Hair follicle dermal papilla cell (primary cell): ENCODE measurements around the gene PIGU. TPM values are rescaled to one million over a fixed set of nuclear protein-coding genes. Genes with fewer than 3 reads are reported as not detected.

Source experiments
- small RNA-seq: library from RNA; depleted of rRNA; stranded (forward); fragments of <200 nt; gene quantifications from one replicate; pipeline ENCODE3, GENCODE V24; 2012
- total RNA-seq: library from RNA; depleted of rRNA; stranded (reverse); fragments of >200 nt; gene quantifications from 2 replicates; pipeline ENCODE4 v1.2.3, GENCODE V29; 2012

PIGU gene, protein sequence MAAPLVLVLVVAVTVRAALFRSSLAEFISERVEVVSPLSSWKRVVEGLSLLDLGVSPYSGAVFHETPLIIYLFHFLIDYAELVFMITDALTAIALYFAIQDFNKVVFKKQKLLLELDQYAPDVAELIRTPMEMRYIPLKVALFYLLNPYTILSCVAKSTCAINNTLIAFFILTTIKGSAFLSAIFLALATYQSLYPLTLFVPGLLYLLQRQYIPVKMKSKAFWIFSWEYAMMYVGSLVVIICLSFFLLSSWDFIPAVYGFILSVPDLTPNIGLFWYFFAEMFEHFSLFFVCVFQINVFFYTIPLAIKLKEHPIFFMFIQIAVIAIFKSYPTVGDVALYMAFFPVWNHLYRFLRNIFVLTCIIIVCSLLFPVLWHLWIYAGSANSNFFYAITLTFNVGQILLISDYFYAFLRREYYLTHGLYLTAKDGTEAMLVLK
- total RNA-seq: 8.8 and 12.6 TPM in 2 replicates

DNA sequence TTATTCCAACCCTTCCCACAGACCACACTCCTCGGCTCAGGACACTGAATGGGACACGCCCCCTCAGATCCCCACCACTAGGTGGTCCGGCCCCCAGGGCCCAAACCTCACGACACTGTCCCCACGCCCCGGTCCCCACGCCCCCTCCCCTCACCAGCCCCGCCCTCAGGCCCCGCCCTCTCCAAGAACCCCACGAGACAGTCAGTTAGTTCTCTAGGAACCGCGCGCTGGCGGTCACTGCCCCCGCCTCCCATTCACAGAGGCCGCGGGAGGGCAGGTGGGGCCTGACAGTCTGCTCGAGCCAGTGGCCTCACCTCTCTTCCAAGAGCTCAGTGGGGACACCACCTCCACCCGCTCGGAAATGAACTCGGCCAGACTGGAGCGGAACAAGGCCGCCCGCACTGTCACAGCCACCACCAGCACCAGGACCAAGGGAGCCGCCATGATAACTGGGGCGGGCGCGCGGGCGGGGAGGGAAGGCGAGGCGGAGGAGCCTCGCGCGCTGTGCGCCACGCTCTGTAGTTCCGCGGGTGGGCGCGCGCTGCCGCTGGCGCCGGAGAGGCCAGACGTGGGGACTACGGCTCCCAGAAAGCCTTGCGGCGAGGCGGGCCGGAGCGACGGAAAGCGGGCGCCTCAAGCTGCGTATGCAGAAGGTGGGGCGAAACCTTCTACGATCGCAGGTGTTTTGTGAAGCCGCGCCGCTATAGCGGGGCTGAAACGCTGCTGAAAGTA lies at the start of gene PIGU:
TSS of gene PIGU (minus strand) at position 451 of the 732 bp plus-strand sequence. CDS start at position 444, 7 bp downstream.

DNA sequence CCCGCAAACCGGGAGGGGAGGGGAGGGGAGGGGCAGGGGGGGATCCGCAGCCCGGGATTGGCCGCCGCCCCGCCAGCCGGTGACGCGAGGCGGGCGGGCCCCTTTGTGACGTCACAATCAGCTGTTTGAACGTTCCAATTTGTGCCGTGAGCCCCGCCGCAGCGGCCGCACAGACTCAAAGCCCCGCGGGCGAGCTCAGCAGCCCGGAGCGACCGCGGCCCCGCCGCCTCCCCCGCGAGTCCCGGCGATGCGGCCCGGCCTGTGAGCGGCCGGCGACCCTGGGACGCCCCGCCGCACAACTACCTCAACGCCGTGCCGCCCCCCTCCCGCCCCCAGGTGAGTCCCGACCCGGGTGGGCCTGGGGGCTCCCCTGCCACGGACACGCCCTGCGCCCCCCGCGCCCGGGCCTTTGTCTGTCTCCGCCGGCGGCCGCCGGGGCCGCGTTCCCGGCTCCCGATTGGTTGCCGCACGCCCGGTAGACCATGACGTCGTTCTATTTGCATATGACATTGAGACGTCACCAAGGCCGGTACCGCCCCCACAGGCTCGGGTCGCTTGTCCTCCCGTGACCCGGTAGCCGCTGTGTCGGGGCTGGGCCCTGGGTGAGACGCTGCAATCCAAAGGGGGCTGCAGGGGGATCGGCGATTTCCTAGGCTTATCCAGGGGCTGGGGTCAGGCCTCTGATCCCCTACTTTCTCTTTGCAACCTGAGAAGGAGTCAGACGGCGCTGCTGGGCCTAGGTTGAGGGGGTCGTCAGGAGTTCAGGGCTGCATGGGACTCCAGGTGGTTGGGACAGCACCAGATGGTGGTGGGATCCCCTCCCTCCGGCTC lies 27.5 kb upstream of the PIGU start, which contains the start of gene TP53INP2:
TSS of gene TP53INP2 (plus strand) at position 168 of the 831 bp plus-strand sequence. CDS start 4,396 bp downstream, outside the sequence.

DNA sequence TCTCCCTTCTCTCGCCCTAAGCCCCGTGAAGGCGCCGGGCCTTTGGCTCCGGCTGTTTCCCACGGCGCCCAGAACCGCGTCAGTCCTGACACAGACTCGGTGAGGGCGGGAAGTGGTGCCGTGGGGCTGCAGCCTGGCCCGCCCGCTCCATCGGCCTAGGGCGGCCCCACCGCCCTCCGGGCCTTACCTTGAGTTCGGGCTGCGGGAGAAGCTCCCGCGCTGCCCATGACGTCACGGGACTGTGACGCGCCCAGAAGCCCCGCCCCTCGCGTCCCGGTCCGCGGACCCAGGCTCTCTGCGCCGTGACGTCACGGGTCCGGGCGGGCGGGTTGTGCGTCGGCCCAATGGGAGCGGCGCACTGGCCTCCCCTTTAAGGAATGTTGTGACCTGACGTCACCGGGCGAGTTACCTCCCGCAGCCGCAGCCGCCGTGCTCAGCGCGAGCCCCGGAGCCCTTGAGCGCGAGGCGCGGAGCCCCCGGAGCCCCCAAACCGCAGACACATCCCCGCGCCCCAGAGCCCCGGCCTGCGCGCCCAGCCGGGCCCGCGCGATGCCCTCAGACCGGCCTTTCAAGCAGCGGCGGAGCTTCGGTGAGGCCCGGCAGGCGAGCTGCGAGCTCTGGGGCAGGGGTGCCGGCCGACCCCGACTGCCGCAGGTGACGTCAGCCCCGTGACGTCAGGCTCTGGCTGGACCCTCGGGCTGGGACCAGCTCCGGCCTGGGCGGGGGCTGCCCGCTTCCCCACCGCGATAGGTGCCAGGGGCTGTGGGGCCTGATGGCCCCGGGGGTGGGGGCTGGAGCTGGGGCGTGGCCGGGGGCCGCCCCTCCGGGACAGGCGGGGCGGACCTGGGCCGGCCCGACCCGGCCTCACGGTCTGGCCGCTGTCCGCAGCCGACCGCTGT lies 118.3 kb downstream of the PIGU start, which contains the start of gene MAP1LC3A:
TSS of gene MAP1LC3A (plus strand) at position 399 of the 899 bp plus-strand sequence. CDS start at position 550, 151 bp downstream.

DNA sequence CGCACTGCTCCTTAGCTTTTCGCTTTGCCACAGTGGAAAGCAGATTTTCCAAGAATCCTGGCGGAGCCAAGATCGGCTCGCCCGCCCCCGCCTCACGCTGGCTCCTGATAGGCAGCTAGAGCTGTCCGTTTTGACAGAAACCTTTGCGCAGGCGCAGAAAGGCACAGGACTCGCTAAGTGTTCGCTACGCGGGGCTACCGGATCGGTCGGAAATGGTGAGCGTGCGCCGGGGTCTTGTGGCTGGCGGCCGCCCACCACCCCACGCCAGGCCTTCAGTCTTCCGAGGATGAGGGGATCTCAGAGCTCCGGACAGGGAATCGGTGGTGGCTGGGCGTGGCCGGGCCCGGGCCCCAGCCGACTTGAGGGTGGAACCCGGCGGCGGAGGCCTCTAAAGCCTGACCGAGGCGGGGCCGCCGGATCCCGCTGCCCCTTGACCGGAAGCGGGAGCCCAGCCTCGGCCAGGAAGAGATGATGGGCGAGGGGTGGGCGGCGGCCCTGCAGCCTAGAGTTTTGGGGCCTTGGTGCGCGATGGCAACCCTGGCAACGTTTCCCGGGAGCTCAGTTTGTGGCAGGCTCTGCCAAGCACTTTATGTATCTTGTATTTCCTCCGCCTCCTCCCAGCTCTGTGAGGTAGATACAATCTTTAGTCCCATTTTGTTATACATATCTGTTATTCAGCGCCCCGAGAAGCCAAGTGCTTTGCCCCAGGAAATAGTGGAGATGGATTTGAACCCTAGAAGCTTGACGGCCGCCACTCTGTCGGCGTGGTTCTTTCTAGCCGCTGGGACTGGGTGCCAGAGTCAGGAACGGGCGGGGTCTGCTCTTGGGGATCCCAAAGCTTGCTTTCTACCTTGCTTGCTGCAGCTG lies 160.4 kb downstream of the PIGU start, which contains the start of gene DYNLRB1:
TSS of gene DYNLRB1 (plus strand) at position 176 of the 867 bp plus-strand sequence. CDS start at position 213, 37 bp downstream.

Small RNA genes within 50 kb of the gene (small RNA-seq; reads per million reads assigned to genes)
- gene AL118520.1 (0.38 reads per million), gene RF00019 (not detected)

Other genes starting within 250 kb of the PIGU start
- gene DYNLRB1, start 160.7 kb downstream of the PIGU start, total RNA-seq: 64.6 and 102 TPM in 2 replicates
- 36.2 and 49.1 TPM in 2 replicates for gene MAP1LC3A, start 118.4 kb downstream of the PIGU start, total RNA-seq
- 4.7 and 6.2 TPM in 2 replicates for gene TP53INP2, start 27.3 kb upstream of the PIGU start, total RNA-seq
- 11.1 and 13.8 TPM in 2 replicates for gene NCOA6, start 148.6 kb upstream of the PIGU start, total RNA-seq
- 14.6 and 16.6 TPM in 2 replicates for gene GGT7, start 195.8 kb upstream of the PIGU start, total RNA-seq
- gene ACSS2, start 199.5 kb upstream of the PIGU start, total RNA-seq: 74.3 and 76.7 TPM in 2 replicates